H54 (cell line): ENCODE measurements around the gene SRCAP.

Source experiments
- DNase-seq: peaks from one replicate; pipeline ENCODE4 v3.0.0; 2011; ENCODE audit warnings: low spot score, mixed read lengths; ENCODE audit not compliant: insufficient read length
- FAIRE-seq: peaks from 3 replicates; lab custom pipeline; 2011; peaks lifted over from hg19 to GRCh38; lab: Jason Lieb, UNC
- POLR2A ChIP-seq: IDR thresholded peaks from 2 replicates; pipeline ENCODE4 v1.6.1; 2011; ENCODE audit warnings: low read depth, mild to moderate bottlenecking, low read length

SRCAP gene

GRCh38 chr16:30722916-30723315 lies 23.9 kb downstream of the SRCAP start:
- no peak for DNase-seq
- no peak for FAIRE-seq
- TF ChIP-seq POLR2A = no peak

GRCh38 chr16:30723725-30724355 lies 24.9 kb downstream of the SRCAP start:
- FAIRE-seq (no peak), DNase-seq (no peak)
- no peak for TF ChIP-seq POLR2A

GRCh38 chr16:30724641-30725417 lies 25.9 kb downstream of the SRCAP start:
- no peak for TF ChIP-seq POLR2A
- FAIRE-seq = no peak
- no peak for DNase-seq

- TF ChIP-seq POLR2A = no peak
- FAIRE-seq (no peak), DNase-seq (no peak)
These were observed 26.4 kb downstream of the SRCAP start for GRCh38 chr16:30725418-30725792.

GRCh38 chr16:30728321-30728720 lies 29.4 kb downstream of the SRCAP start:
- FAIRE-seq (no peak), DNase-seq (no peak)
- no peak for TF ChIP-seq POLR2A

GRCh38 chr16:30728899-30729672 lies 30.1 kb downstream of the SRCAP start:
- DNase-seq (no peak), FAIRE-seq (no peak)
- TF ChIP-seq POLR2A = no peak

- no peak for TF ChIP-seq POLR2A
- DNase-seq (no peak), FAIRE-seq (no peak)
These were observed 32.4 kb downstream of the SRCAP start for GRCh38 chr16:30731411-30731810.

GRCh38 chr16:30736995-30737793 lies 38.2 kb downstream of the SRCAP start:
- no peak for TF ChIP-seq POLR2A
- no peak for FAIRE-seq
- DNase-seq = no peak

GRCh38 chr16:30737794-30738648 lies 39.0 kb downstream of the SRCAP start:
- DNase-seq (no peak), FAIRE-seq (no peak)
- no peak for TF ChIP-seq POLR2A

- DNase-seq (no peak), FAIRE-seq (no peak)
- TF ChIP-seq POLR2A = no peak
These were observed 40.3 kb downstream of the SRCAP start for GRCh38 chr16:30738984-30739951.

- TF ChIP-seq POLR2A = no peak
- FAIRE-seq = peak; percentile 84
- peak; percentile 93 for DNase-seq
These were observed 41.6 kb downstream of the SRCAP start for GRCh38 chr16:30740364-30741251.
